PC-3 (cell line): ENCODE measurements around the gene VPS35L. TPM values are rescaled to one million over a fixed set of nuclear protein-coding genes. Genes with fewer than 3 reads are reported as not detected.

Experiments
- ATAC-seq: fragments of 200-7000 bp; cut with Tn5 transposase; 2 replicates; pipeline ENCODE4 v1.9.1; 2020; ENCODE audit warnings: mild to moderate bottlenecking, moderate library complexity
- BruUV-seq: library from RNA; stranded (reverse); fragments of 400-500 nt; replicated peaks from 2 replicates; lab custom pipeline; 2021; lab: Mats Ljungman, UMichigan
- CTCF ChIA-PET: fragments of 300-600 bp; sonication (Branson Sonifier 250); formaldehyde crosslinking; loops from one replicate; lab custom pipeline; 2022; ENCODE audit warnings: antibody characterized with exemption; lab: Charles Lee
- POLR2A ChIA-PET: fragments of 300-600 bp; sonication (Branson Sonifier 250); formaldehyde crosslinking; loops from one replicate; lab custom pipeline; 2022; ENCODE audit warnings: antibody characterized with exemption; ENCODE audit not compliant: unreplicated experiment; lab: Charles Lee
- DNase-seq: peaks from one replicate; pipeline ENCODE4 v3.0.0-alpha.2; 2015
- H2AFZ ChIP-seq: fragments of 300-600 bp; sonication (generic); 2 replicates; pipeline ENCODE4 v1.6.0; 2016; ENCODE audit warnings: antibody characterized with exemption, low read length
- H3F3A ChIP-seq: fragments of 300-600 bp; sonication (generic); one replicate; pipeline ENCODE4 v1.6.0; 2017; ENCODE audit warnings: antibody characterized with exemption, low read length, control low read depth, mild to moderate bottlenecking; ENCODE audit not compliant: unreplicated experiment
- H3K27ac ChIP-seq: fragments of 300-600 bp; sonication (generic); 2 replicates; pipeline ENCODE4 v1.5.1; 2016; ENCODE audit warnings: mild to moderate bottlenecking, low read length
- H3K27me3 ChIP-seq: fragments of 300-600 bp; sonication (generic); 2 replicates; pipeline ENCODE4 v1.6.1; 2016; ENCODE audit warnings: low read length, mixed read lengths
- H3K36me3 ChIP-seq: fragments of 300-600 bp; sonication (generic); 2 replicates; pipeline ENCODE4 v1.6.1; 2016; ENCODE audit warnings: low read depth, mixed run types, low read length, mixed read lengths
- H3K4me1 ChIP-seq: fragments of 300-600 bp; sonication (generic); 2 replicates; pipeline ENCODE4 v1.5.1; 2016; ENCODE audit warnings: low read length; ENCODE audit not compliant: insufficient read depth
- H3K4me2 ChIP-seq: fragments of 300-600 bp; sonication (generic); 2 replicates; pipeline ENCODE4 v1.6.0; 2016; ENCODE audit warnings: low read length
- H3K4me3 ChIP-seq: fragments of 300-600 bp; sonication (generic); 2 replicates; pipeline ENCODE4 v1.5.1; 2016; ENCODE audit warnings: mild to moderate bottlenecking, low read length, mixed read lengths
- H3K79me2 ChIP-seq: fragments of 300-600 bp; sonication (generic); 2 replicates; pipeline ENCODE4 v1.6.1; 2017; ENCODE audit warnings: low read length, mixed read lengths
- H3K9ac ChIP-seq: fragments of 300-600 bp; sonication (generic); 2 replicates; pipeline ENCODE4 v1.6.0; 2016; ENCODE audit warnings: mild to moderate bottlenecking, low read length
- H3K9me2 ChIP-seq: fragments of 300-600 bp; sonication (generic); replicated peaks from 2 replicates; pipeline ENCODE4 v1.6.1; 2016; ENCODE audit warnings: mixed run types, low read length, mixed read lengths
- H3K9me3 ChIP-seq: fragments of 300-600 bp; sonication (generic); 2 replicates; pipeline ENCODE4 v1.6.1; 2016; ENCODE audit warnings: low read length, mixed read lengths
- H4K20me1 ChIP-seq: fragments of 300-600 bp; sonication (generic); 2 replicates; pipeline ENCODE4 v1.6.1; 2016; ENCODE audit warnings: low read length, mixed read lengths
- EZH2 ChIP-seq: fragments of 300-600 bp; sonication (generic); IDR thresholded peaks from one replicate; pipeline ENCODE4 v1.6.1; 2017; ENCODE audit warnings: antibody characterized with exemption, mild to moderate bottlenecking, low read length; ENCODE audit not compliant: unreplicated experiment
- EZH2phosphoT487 ChIP-seq: fragments of 300-600 bp; sonication (generic); IDR thresholded peaks from 2 replicates; pipeline ENCODE4 v1.6.1; 2018; ENCODE audit warnings: mild to moderate bottlenecking, antibody characterized with exemption, low read length, borderline replicate concordance
- intact Hi-C: fragments of 100-400 bp; cut with micrococcal nuclease; formaldehyde crosslinking; loops from 2 replicates; pipeline ENCODE4 v1.9.0; 2023
- total RNA-seq: library from RNA; depleted of rRNA; stranded (reverse); fragments of >200 nt; gene quantifications from 2 replicates; pipeline ENCODE4 v1.2.3, GENCODE V29; 2014
- TF ChIP-seq, protein P1 (sequence below): fragments of 300-600 bp; sonication (generic); conservative IDR thresholded peaks from 2 replicates; pipeline ENCODE4 v1.5.1; 2017; ENCODE audit warnings: antibody characterized with exemption, low read depth, mild to moderate bottlenecking, low read length

VPS35L gene
- total RNA-seq, 1 experiment from 2014 or later = 2.9 TPM

DNA sequence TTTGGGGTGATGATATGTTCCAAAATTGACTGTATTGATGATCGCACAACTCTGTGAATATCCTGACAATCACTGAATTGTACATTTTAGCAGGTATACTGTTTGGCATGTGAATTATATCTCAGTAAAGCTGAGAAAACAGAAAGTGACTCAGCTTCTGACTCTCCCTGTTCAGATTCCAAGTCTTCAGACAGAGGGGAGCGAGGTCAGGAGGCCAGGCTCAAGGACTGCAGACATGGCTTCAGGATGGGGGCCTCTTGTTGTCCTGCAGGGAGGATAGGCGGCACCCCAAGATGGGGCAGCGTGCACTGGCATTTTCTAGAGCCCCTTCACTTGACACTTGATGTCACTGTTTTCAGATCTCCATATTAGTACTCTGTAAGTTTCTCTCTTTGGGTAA lies 116.9 kb downstream of the VPS35L start:
- Histone ChIP-seq H3K36me3 (no peaks in the 10 kb centered on the region), H3K27me3 (no peaks in the 10 kb centered on the region), H3F3A (no peaks in the 10 kb centered on the region), H3K9me2 (no peaks in the 10 kb centered on the region), H2AFZ (no peak overlapping the region), H3K4me1 (no peaks in the 10 kb centered on the region), H3K27ac (no peak overlapping the region), H3K79me2 (no peaks in the 10 kb centered on the region), H3K9ac (no peak overlapping the region), H3K4me3 (no peak overlapping the region), H3K4me2 (no peak overlapping the region), H4K20me1 (no peaks in the 10 kb centered on the region), H3K9me3 (no peaks in the 10 kb centered on the region)
- ChIA-PET POLR2A (no interaction called here), CTCF (no interaction called here)
- no peak for DNase-seq
- no peak for TF ChIP-seq EZH2
- TF ChIP-seq EZH2phosphoT487 = no peak
- TF ChIP-seq, protein P1, sequence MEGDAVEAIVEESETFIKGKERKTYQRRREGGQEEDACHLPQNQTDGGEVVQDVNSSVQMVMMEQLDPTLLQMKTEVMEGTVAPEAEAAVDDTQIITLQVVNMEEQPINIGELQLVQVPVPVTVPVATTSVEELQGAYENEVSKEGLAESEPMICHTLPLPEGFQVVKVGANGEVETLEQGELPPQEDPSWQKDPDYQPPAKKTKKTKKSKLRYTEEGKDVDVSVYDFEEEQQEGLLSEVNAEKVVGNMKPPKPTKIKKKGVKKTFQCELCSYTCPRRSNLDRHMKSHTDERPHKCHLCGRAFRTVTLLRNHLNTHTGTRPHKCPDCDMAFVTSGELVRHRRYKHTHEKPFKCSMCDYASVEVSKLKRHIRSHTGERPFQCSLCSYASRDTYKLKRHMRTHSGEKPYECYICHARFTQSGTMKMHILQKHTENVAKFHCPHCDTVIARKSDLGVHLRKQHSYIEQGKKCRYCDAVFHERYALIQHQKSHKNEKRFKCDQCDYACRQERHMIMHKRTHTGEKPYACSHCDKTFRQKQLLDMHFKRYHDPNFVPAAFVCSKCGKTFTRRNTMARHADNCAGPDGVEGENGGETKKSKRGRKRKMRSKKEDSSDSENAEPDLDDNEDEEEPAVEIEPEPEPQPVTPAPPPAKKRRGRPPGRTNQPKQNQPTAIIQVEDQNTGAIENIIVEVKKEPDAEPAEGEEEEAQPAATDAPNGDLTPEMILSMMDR = no peak
- intact Hi-C loops = no loop called here
- BruUV-seq = no TSS peak
- ATAC-seq = no peak

- no TSS peak for BruUV-seq
- Histone ChIP-seq H4K20me1 (no peaks in the 10 kb centered on the region), H3F3A (no peaks in the 10 kb centered on the region), H3K4me3 (no peak overlapping the region), H3K27ac (no peak overlapping the region), H3K9me3 (no peaks in the 10 kb centered on the region), H3K79me2 (no peaks in the 10 kb centered on the region), H3K9ac (no peak overlapping the region), H3K4me2 (no peak overlapping the region), H3K27me3 (no peaks in the 10 kb centered on the region), H3K4me1 (no peaks in the 10 kb centered on the region), H3K9me2 (no peaks in the 10 kb centered on the region), H2AFZ (no peak overlapping the region), H3K36me3 (no peaks in the 10 kb centered on the region)
- ATAC-seq (no peak), DNase-seq (no peak)
- no peak for TF ChIP-seq EZH2phosphoT487
- TF ChIP-seq, protein P1 = no peak
- TF ChIP-seq EZH2 = no peak
- intact Hi-C loops = no loop called here
- POLR2A ChIA-PET = no interaction called here
- CTCF ChIA-PET = no interaction called here
Measured at GRCh38 chr16:19674485-19674884, 119.0 kb downstream of the VPS35L start.

DNA sequence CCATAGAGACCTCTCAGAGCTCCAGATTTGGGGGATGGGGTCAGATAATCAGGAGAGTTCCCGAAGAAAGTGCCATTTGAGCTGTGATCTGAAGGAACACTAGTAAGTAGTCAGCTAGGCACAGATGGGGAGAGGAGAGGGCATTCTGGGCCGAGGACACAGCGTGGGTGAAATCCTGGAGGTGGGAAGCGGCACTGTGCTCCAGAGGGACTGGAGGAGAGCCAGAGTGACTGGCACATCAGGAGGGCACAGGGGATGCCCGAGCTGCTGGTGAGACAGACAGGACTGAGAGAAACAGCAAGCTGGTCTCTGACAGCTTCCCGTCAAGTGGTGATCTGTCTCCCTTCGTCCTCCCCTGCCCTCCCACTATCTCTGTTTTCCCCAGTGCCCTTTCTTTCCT lies 121.9 kb downstream of the VPS35L start:
- Histone ChIP-seq H4K20me1 (no peaks in the 10 kb centered on the region), H3K4me2 (no peak overlapping the region), H3K27me3 (no peaks in the 10 kb centered on the region), H3K4me1 (peaks cover 3% of the 10 kb centered on the region; the same call in 1 of the 2 replicates), H3K27ac (no peak overlapping the region), H3K79me2 (no peaks in the 10 kb centered on the region), H2AFZ (no peak overlapping the region), H3K36me3 (no peaks in the 10 kb centered on the region), H3F3A (no peaks in the 10 kb centered on the region), H3K9me2 (no peaks in the 10 kb centered on the region), H3K9me3 (no peaks in the 10 kb centered on the region), H3K4me3 (no peak overlapping the region), H3K9ac (no peak overlapping the region)
- intact Hi-C loops = no loop called here
- DNase-seq (no peak), ATAC-seq (no peak)
- ChIA-PET POLR2A (no interaction called here), CTCF (no interaction called here)
- no TSS peak for BruUV-seq
- TF ChIP-seq, protein P1 = no peak
- TF ChIP-seq EZH2 (no peak), EZH2phosphoT487 (no peak)
